ENCODE measurements around the gene RGPD5. TPM values are rescaled to one million over a fixed set of nuclear protein-coding genes. Genes with fewer than 3 reads are reported as not detected.
"Not testable (repeated sequence)": the region's sequence is repeated elsewhere in the genome, so short reads cannot be mapped to it uniquely, and the experiment has no call there.

RGPD5 gene
- total RNA-seq: 18.6 and 26.2 TPM in 2 replicates

DNA sequence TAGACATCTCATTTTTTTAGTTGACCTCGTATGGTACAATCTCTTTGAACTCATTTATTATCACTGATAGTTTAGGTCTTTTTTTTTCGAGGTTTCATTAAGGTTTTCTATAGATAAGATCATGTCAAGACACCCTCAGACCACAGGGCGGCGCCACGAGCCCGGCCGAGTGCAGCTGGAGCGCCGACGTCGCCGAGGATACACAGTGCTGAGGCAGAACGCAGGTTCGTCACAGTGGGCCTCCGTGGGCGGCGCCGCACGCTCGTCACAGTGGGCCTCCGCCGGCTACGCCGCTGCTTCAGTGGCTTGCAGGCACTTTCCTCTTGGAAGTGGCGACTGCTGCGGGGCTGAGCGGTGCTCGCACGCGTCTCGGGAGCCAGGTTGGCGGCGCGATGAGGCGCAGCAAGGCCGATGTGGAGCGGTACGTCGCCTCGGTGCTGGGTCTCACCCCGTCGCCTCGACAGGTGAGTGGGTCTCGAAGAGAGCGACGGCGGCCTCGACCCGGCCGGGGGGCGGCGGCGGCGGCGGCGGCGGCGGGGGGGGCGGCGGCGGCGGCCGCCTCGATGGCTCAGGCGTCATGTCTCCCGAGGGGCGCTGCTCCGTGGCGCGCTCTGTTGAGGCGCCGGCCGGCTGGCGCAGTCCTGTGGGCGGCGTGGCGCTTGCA lies at the start of gene RGPD5:
Gene RGPD5, plus strand, starts transcription at position 232 of the 664 bp plus-strand sequence. Its CDS starts 161 bp downstream, at position 393.
- DNase-seq (ENCODE audit: low read depth in 2 of 2): not testable (repeated sequence)

DNA sequence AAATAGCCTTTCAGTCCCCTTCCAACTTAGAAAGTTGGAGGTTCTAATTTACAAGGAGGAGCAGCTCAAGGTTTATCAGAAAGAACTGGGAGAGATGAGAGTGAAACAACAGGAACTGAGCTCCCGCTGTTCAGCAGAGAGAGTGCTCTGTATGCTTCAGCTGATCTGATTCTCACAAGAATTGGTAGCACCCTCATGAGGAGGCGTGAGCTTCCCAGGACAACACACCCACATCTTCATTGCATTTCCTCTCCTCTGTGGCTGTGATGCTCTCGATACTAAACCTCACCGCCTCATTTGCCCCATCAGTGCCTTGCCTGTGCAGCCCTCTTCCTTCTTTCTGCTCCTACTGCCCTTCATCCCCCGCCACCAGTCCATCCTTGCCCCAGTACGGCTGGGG lies 42.5 kb upstream of the RGPD5 start:
- not testable (repeated sequence) for DNase-seq (ENCODE audit: low read depth in 2 of 2)

DNA sequence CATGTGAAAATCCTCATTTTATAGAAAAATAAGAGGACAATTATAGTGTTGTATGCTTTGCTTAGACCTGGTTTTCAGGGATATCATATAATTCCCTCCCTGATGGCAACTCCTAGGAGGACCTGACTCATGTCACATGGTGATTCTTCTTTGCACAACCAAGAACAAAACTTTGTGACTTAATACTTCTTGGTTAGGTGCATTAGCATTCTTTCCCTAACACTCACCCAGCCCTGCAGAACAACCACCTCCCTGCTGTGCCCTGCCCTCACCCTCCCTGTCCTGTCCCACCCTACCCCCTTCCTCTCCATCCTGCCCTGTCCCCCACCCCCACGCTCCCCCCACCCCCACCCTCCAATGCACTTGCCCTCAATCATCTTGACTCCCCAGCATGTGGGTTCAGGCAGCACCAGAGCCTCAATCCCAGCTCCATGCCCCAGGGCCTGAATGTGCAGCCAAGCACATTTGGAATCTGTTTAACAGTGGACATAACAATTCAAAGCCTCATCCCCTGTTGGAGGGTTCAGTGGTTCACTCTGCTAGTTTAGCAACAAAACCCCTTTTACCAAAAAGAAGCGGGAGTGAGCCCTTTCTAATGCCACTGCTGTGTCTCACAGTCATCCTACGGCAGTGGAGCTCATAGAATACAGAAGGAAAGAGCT lies 36.8 kb upstream of the RGPD5 start:
- DNase-seq (ENCODE audit: low read depth in 2 of 2): not testable (repeated sequence)

DNA sequence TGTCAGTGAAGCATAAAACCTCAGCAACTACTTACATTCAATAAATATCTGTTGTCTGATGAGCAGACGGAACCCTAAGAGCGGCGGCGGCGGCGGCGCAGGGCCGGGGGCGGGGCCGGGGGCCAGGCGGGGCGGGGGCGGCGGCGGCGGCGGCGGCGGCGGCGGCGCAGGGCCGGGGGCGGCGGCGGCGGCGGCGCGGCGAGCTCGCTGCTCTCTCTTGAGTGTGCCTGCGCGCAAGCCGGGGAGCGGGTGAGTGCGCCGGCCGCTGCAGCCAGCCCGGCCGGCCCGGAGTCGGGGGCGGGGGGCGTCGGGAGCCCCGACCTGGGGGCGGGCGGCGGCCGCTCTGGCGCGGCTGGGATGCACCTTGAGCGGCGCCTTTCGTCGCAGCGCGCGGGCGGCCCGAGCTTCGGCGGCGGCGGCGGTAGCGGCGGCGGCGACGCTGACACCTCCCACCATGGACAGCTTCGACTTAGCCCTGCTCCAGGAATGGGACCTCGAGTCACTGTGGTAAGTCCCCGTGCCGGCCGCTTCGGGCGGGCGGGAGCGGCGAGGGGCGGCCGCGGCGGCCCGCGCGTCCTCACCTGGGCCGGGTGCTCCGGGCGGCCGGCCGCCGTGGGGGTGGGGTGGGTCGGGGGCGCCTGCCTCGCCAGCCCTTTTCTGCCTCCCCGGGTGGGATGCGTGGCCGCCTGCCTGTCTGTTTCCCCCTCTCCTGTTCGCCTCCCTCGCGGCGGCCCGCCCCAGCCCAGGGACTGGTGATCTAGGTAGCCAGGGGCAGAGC lies 33.7 kb upstream of the RGPD5 start:
- not testable (repeated sequence) for DNase-seq (ENCODE audit: low read depth in 2 of 2)

- not testable (repeated sequence) for DNase-seq (ENCODE audit: low read depth in 2 of 2)
Observed at GRCh38 chr2:109761043-109761454, 33.1 kb upstream of the RGPD5 start.

DNA sequence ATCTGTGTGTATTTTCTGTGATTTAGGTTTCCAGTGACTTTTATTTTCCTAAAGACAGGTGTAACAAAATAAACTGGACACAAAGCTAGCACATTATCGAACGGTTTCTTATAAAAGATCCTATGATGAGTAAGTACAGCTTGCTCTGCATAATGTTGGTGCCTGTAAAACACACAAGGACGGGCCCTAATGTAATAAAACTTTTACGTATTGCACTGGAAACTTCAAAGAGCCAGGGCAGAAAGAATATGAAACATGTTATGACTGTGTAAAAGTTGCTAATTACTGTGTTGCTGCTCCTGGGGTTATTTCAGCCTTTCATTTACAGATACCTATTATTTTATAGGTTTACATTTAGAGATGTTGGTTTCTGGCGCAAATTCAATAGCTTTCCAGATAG lies 32.1 kb upstream of the RGPD5 start:
- DNase-seq (ENCODE audit: low read depth in 2 of 2): not testable (repeated sequence)

- not testable (repeated sequence) for DNase-seq (ENCODE audit: low read depth in 2 of 2)
Observed at GRCh38 chr2:109766074-109766473, 28.0 kb upstream of the RGPD5 start.

DNA sequence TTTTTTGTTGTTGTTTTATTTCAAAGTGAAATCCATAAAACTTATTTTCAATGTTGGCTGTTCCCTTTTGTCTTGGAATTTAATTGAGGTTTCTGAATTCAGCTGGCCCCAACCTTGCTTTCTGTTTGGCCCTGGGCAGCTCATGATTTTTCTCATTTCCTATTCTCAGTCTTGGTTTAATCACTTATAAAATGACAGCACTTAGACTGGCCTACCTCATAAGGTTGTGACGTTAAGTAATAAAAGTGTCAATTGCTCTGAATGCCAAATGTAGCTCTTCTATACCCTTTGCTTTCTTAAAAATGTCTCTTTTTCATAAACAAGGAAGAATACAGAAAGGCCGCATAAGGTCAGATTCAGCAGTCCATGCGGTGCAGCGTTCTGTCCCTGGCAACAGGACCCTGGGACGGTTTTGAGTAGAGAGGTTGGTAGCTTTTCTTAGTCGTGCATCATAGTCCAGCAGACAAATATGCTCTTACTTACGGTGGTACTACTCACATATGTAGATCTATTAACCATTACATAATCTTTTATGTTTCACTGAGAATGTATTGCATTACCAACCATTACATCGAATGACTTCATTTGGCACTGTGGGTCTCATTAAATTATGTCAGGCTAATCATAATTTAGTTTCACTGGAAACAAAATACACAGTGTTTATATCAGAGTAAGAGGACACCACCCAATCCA lies 27.1 kb upstream of the RGPD5 start:
- not testable (repeated sequence) for DNase-seq (ENCODE audit: low read depth in 2 of 2)

DNA sequence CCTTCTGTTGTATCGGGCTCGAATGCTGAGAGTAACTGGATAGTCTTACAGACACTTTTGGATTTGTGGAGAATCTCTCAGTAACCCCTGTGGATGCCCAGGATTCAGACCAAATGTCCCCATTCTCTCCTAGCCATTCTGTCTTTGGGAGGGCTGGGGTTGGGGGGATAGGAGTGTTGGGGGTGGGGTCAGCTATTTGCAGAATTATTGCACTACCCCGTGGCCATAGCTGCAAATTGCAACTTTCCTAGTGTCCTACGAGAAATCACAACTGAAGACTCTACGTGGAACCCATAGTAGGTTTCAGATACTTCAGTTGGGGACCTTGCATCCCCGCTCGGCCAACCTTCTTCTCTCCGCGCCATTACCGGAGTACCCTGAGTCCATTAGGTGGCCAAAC lies 25.2 kb upstream of the RGPD5 start:
- DNase-seq (ENCODE audit: low read depth in 2 of 2): not testable (repeated sequence)

DNA sequence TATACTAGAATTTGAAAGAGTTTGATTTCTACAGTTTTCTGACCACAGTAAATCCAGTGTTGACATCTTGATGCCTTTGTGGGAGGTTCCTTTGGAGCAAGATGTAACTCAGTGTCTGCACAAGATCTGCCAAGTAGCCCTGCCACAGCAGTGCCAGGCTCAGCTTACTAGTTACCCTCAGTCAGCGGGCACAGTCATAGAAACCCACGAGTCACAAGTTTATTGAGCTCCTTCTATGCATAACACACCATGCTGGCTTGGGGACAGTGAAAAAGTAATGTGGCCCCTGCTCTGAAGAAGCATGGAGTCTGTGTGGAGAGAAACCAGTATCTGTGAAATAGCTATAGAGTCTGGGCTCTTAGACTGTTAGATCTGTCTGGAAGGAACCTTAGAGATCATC lies 15.0 kb upstream of the RGPD5 start:
- DNase-seq (ENCODE audit: low read depth in 2 of 2): not testable (repeated sequence)

- DNase-seq (ENCODE audit: low read depth in 2 of 2): not testable (repeated sequence)
Observed at GRCh38 chr2:109781147-109781816, 12.8 kb upstream of the RGPD5 start.

GRCh38 chr2:109782446-109782993 lies 11.6 kb upstream of the RGPD5 start:
- not testable (repeated sequence) for DNase-seq (ENCODE audit: low read depth in 2 of 2)

- DNase-seq (ENCODE audit: low read depth in 2 of 2): not testable (repeated sequence)
Observed at GRCh38 chr2:109791530-109792279, 2.4 kb upstream of the RGPD5 start.

DNA sequence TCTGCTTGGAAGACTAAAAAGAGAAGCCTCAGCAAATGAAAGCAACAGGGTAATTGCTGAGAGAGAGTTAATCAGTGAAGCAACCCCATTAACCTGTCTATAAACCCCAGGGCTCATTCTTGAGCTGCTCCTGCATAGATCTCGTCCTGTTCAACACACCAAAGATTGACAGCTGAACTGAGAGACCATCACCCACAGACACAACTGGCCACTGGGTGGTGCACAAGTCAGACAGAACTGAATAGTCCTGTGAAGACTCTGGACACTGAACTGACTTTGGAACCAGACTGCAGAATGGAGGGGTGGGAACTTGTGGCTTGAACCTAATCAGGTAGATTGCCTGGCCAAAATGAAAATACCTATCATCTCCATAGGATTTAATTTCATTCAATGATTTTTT lies 1.4 kb upstream of the RGPD5 start:
- not testable (repeated sequence) for DNase-seq (ENCODE audit: low read depth in 2 of 2)

- not testable (repeated sequence) for DNase-seq (ENCODE audit: low read depth in 2 of 2)
Observed at GRCh38 chr2:109871129-109871751, 77.1 kb downstream of the RGPD5 start.

DNA sequence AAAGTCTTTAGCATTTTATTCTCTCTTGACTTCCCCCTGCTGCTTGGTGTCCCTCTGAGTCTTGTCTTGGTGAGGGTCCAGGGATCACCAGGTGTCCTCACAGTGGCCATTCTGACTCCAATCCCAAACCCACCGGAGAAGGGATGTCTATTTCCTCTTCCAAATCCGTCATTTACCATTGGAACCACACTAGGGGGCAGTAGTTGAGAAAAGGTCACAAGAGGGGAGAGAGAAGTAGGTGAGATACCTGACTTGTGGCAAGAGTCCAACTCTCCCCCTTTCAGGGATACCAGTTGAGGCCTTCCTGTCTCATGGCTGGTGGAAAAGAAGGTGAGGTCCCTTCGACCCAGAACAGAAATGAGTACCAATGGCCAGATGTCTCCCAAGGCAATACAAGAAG lies 82.5 kb downstream of the RGPD5 start:
- DNase-seq (ENCODE audit: low read depth in 2 of 2): not testable (repeated sequence)

GRCh38 chr2:109882112-109882511 lies 88.0 kb downstream of the RGPD5 start:
- not testable (repeated sequence) for DNase-seq (ENCODE audit: low read depth in 2 of 2)

GRCh38 chr2:109888414-109888813 lies 94.3 kb downstream of the RGPD5 start:
- not testable (repeated sequence) for DNase-seq (ENCODE audit: low read depth in 2 of 2)

GRCh38 chr2:109889909-109890308 lies 95.8 kb downstream of the RGPD5 start:
- DNase-seq (ENCODE audit: low read depth in 2 of 2): not testable (repeated sequence)
